CD4-positive, alpha-beta T cell treated with Interleukin-1 beta for 1 hour (primary cell): Measurements from ENCODE around the gene HVCN1.
"Not testable (repeated sequence)": the region's sequence is repeated elsewhere in the genome, so short reads cannot be mapped to it uniquely, and the experiment has no call there.

ENCODE experiments used
- DNase-seq, 2 donors: peaks; one replicate each; pipeline ENCODE4 v3.0.0-alpha.2; 2020 to 2022

The HVCN1 gene

DNA sequence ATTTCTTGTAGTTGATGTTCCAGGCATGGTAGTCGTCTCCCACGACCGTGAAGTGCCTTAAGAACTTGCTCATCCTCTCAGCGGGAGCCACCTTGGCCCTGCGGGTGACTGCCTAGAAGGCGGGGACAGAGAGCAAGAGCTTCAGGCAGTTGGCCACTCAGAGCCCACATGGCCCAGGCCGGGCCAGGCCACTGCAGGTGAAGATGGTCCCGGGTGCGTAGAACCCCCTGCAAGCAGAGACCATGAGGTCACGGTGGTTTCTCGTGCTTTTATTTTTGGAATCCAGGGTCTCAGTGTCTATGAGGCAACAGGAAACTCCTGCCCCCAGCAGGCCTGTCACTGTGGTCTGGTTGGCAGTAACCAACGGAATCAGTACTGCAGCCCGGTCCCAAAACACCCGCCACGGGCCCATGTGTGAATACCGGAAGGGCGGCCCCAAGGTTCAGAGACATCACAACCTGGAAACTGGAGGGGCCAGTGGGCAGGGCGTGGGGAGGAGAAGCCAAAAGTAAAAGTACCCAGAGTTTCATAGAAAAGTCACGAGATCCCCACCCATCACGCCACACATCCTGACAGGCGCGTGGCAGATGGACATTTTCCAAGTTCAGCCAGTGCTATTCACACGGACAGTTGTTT is 27.5 kb downstream of the HVCN1 start:
- peak; percentile 59 to 81 for DNase-seq

- no peak for DNase-seq
Observed at GRCh38 chr12:110658878-110659277, 30.0 kb downstream of the HVCN1 start.

- no peak for DNase-seq
Observed at GRCh38 chr12:110658242-110658641, 30.7 kb downstream of the HVCN1 start.

DNA sequence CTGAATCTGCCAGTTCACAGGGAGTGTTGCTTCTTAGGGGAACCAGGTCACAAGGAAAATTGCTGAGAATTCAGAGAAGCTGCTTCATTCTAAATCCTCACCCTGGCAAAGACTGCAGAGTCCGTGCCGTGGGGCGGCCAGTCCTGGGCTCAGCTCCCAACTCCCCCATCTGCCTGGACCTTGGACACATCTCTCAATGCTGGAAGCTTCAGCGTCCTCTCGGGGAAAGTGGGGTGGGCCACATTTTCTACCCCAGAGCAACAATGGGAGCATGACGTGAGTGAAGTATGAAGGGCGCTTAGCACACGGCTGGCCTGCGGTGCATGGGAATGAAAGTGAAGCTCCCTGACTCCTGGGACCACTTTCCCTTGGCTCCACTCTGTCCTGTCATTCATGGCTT is 31.2 kb downstream of the HVCN1 start:
- no peak for DNase-seq

DNA sequence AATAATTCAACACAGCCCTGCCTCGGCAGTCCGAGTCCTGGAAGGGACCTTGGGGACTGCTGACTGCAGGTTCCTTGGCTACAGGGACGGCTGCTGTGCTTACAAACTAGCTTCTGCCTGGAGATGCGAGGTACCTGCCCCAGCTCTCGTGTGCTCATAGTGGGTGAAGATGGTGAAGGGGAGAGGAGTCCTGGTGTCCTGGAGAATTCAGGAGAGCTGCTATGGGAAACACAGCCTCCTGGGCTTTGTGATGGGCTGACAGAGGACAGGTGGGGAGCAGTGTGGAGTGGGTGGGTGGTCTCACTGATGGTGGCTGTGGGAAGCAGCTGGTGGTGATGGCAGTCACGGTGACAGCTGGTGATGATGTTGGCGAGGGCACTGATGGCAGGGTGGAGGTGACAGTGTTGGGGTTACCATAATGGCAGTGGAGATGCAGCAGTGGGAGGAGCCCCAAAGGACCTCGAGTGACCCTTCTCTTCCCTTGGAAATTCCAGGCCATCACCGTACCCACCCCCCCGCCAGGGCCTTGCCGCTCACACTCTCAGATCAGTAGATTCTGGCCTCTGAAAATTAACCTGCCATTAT is 32.8 kb downstream of the HVCN1 start:
- DNase-seq = no peak

DNA sequence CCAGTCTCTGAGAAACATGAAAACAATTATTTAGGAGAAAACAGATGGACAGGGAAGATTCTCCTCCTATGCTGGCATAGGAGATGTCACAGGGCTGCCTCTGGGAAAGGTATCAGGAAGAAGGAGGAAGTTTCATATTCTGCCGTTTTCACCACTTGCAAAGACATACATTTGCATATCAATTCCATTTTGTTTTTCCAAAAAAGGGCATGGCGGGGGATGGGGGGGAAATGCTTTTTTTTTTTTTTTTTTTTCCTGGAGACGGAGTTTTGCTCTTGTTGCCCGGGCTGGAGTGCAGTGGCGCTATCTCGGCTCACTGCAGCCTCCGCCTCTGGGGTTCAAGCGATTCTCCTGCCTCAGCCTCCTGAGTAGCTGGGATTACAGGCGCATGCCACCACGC is 34.7 kb downstream of the HVCN1 start:
- not testable (repeated sequence) for DNase-seq

- DNase-seq = no peak
Observed at GRCh38 chr12:110649341-110649847, 39.5 kb downstream of the HVCN1 start.

DNA sequence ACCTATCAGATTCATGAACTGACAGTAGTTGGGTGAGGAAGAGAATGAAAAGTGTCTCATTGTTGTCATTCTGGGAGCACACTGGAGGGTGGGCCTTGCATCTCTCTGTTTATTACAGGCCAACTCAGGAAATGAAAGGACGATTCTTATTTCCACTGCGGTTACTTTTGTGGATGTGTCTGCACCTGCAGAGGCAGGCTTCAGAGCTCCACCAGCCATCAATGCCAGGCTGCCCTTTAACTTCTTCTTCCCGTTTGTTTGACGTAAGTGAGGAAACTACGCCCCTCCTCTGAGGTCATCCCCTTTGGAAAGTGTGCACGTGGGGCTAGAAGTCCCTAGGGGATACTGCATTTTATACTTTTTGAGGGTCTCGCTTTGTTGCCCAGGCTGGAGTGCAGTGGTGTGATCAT is 41.3 kb downstream of the HVCN1 start:
- peak in 1 of 2 donors; percentile 76 for DNase-seq

- DNase-seq = no peak
Observed at GRCh38 chr12:110641521-110641920, 47.4 kb downstream of the HVCN1 start.

- no peak for DNase-seq
Observed at GRCh38 chr12:110640275-110641025, 48.5 kb downstream of the HVCN1 start.

GRCh38 chr12:110639336-110640141 is 49.4 kb downstream of the HVCN1 start:
- no peak for DNase-seq

- no peak for DNase-seq
Observed at GRCh38 chr12:110638796-110639195, 50.1 kb downstream of the HVCN1 start.

GRCh38 chr12:110637869-110638441 is 51.0 kb downstream of the HVCN1 start:
- DNase-seq = no peak

GRCh38 chr12:110636516-110636915 is 52.4 kb downstream of the HVCN1 start:
- DNase-seq = peak in 1 of 2 donors; percentile 34

- DNase-seq = no peak
Observed at GRCh38 chr12:110635055-110635454, 53.9 kb downstream of the HVCN1 start.

DNA sequence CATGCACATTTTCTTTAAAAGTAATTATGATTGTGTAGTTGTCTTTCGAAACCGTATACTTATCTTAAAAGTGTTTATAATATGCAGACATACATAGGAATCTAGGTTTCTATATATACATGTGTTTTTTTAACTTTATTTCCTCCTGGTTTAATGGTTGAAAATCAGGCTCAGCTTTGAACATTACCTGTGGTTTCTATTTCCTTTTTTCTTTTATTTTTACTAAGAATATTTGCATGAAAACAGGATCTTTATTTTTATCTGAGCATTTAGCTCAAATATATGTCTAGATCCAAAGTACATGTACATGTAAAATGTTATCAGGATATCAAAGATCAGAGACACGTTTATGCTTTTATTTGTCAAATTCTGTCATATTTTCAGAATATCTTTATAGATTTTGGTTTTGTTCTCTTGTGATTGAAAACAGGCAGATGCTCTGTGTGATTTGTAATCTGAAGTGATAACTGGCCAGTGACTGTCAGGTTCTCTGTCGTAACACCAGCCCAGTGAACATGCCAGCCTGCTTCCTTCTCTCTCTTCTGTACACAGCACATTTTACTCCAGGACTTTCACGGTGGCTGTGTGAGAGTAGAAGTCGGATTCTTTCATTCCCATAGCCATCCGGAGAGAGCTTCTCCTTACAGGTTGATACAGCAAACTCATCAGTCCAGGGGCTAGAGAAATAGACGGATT is 61.3 kb downstream of the HVCN1 start:
- DNase-seq = peak in 1 of 2 donors; percentile 12

- DNase-seq = no peak
Observed at GRCh38 chr12:110622582-110622981, 66.3 kb downstream of the HVCN1 start.

DNA sequence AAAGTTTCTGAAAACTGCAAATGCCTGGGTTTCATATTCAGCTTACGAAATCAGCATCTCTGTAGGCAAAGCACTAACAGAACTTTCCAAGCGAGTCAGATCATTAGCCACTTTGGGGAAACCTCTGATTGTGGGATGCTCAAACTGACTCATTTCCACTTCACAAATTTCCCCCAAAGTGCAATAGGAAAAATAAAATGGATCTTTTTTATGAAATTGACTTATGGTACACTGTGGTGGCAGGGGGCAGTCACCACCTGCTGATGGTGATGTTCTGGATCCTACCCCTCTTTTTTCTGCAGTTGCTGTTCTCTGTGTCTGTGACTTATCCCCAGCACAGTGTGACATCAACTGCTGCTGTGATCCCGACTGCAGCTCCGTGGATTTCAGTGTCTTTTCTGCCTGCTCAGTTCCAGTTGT is 69.4 kb downstream of the HVCN1 start:
- peak in 1 of 2 donors; percentile 24 for DNase-seq

GRCh38 chr12:110616471-110617115 is 72.3 kb downstream of the HVCN1 start:
- DNase-seq = no peak

DNA sequence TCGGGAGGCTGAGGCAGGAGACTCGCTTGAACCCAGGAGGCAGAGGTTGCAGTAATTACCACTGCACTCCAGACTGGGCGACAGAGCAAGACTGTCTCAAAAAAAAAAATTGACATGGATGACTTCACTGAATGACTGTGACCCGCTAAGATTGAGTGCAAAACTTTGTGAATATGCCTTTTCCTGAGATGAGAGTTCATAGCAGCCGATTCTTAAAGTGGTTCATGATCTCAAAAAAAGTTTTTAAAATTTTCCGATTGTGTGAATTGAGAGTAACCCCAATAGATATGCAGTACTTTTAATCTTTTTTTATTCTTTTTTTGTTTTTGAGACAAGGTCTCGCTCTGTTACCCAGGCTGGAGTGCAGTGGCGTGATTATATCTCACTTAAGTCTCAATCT is 73.7 kb downstream of the HVCN1 start:
- no peak for DNase-seq
